Choroid plexus epithelial cell (primary cell): ENCODE data around the gene DTL.

Experiments used
- DNase-seq: peaks from one replicate; pipeline ENCODE4 v3.0.0-alpha.2; 2010; ENCODE audit warnings: low read depth
- H3K4me3 ChIP-seq: 2 replicates; pipeline ENCODE4 v1.5.1; 2011; ENCODE audit warnings: low read depth, mild to moderate bottlenecking, control low read depth, low read length, moderate library complexity
- TF ChIP-seq, protein P1 (sequence below): conservative IDR thresholded peaks from 2 replicates; pipeline ENCODE4 v1.5.1; 2011; ENCODE audit warnings: low read depth, mild to moderate bottlenecking, control low read depth, inconsistent platforms, low read length, moderate library complexity

DTL gene

DNA sequence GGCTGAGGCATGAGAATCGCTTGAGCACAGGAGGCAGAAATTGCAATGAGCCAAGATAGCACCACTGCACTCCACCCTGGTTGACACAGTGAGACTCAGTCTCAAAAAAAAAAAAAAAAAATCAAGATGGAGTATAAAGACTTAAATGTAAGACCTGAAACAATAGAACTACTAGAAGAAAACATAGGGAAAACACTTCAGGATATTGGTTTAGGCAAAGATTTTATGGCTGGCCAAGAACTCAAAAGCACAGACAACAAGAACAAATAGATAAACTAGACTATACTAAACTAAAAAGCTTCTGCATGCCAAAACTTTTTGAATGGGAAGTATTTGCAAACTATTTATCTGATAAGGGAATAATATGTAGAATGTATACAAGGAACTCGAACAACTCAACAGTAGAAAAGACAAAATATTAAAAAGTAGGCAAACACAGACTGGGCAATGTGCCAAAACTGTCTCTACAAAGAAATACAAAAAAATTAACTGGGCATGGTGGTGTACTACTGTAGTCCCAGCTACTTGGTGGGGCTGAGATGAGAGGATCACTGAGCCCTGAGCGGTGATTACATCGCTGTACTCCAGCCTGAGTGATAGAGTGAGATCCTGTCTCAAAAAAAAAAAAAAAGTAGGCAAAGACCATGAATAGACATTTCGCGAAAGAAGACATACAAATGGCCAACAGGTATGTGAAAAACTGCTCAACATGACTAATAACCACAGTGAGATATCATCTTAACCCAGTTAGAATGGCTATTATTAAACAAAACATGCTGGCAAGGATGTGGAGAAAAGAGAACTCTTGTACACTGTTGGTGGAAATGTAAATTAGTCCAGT, 25.3 kb downstream of the DTL start:
- TF ChIP-seq, protein P1, sequence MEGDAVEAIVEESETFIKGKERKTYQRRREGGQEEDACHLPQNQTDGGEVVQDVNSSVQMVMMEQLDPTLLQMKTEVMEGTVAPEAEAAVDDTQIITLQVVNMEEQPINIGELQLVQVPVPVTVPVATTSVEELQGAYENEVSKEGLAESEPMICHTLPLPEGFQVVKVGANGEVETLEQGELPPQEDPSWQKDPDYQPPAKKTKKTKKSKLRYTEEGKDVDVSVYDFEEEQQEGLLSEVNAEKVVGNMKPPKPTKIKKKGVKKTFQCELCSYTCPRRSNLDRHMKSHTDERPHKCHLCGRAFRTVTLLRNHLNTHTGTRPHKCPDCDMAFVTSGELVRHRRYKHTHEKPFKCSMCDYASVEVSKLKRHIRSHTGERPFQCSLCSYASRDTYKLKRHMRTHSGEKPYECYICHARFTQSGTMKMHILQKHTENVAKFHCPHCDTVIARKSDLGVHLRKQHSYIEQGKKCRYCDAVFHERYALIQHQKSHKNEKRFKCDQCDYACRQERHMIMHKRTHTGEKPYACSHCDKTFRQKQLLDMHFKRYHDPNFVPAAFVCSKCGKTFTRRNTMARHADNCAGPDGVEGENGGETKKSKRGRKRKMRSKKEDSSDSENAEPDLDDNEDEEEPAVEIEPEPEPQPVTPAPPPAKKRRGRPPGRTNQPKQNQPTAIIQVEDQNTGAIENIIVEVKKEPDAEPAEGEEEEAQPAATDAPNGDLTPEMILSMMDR: no peak

DNA sequence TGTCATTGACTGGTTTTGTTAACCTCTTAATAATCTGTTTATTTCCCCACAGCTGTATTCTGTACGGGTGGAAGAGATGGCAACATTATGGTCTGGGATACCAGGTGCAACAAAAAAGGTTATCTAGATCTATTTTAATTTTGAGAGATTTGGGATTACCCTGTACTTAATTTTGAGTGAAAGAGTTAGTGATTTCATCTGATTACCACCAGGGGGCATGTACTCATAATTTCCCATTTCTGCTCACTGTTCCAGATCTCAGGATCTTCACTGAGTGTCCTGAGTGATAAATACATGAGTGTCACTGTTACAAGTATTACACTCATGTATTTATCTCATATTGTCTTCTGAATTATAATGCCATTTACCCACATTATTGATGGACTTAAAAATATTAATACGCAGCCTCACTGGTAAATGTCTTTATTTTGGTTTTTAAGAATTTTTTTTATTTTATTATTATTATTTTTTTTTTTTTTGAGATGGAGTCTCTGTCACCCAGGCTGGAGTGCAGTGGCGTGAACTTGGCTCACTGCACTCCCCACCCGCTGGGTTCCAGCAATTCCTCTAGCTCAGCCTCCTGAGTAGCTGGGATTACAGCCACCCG, 27.4 kb downstream of the DTL start:
- DNase-seq: peak; percentile 67
- H3K4me3 ChIP-seq: no peak overlapping the region
- TF ChIP-seq, protein P1: peak; percentile 62

More for the DNA sequence above, 25.3 kb downstream of the DTL start:
- H3K4me3 ChIP-seq: no peak overlapping the region
- DNase-seq: no peak

DNA sequence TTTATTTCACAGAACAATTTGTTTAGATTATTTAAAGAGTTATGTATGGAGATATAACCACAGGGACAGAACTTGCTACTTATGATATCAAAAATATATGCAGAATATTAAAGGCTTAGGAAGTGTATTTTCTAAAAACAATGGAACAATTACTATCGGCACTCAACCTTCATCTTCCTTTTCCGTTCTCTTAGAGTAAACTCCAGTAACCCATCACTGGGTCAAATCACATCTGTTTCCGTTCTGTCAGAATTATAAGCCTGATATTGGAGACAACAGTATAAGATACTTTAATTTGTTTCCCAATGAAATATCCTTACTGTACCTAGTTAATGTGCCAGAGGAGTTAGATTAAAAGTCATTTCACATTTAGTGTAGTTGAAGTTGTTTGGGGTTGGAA, 32.2 kb downstream of the DTL start:
- TF ChIP-seq, protein P1: no peak
- no peak overlapping the region for H3K4me3 ChIP-seq
- no peak for DNase-seq

DNA sequence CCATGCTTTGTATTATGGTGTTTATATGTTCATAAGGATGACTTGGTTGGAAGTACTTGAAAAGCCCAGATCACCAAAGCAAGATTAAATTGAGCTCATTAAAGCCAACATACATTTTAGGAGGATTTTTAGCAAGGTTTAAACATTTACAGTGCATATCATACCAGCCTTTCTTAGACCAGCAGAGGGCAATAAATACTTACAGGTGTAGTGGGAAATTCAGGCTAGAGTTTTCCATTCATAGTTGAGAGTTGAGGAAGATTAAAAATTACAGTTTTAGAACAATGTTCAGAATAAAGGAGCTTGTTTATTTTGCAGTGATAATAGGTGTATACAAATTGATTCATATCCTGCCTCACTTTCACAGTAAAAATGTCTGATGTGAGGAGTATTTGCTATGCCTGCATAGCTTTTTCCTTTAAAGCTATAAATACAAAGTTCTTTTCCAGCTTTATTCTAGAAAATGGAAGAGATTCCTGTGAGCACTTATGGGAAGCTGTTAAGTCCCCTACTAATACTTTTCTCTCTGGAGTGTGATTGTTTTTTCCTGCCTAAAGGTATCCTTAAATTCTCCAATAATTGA, 35.3 kb downstream of the DTL start:
- TF ChIP-seq, protein P1: peak; percentile 71
- DNase-seq: peak; percentile 84
- H3K4me3 ChIP-seq: no peak overlapping the region

DNA sequence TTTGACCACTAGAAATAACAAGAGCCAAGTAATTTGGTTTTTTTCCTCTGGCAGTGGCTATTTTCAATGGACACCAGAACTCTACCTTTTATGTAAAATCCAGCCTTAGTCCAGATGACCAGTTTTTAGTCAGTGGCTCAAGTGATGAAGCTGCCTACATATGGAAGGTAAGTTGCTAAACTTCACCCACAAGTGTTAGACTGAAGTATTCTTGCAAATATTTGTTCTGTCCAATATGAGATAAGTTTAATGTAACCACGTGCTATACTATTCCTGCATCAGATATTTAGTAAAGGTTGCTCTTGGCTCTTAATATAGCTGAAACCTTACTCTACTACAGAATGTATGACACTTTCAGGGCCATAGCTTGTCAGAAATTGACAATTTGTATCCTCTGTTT, 36.5 kb downstream of the DTL start:
- no peak for DNase-seq
- H3K4me3 ChIP-seq: no peak overlapping the region
- TF ChIP-seq, protein P1: no peak

DNA sequence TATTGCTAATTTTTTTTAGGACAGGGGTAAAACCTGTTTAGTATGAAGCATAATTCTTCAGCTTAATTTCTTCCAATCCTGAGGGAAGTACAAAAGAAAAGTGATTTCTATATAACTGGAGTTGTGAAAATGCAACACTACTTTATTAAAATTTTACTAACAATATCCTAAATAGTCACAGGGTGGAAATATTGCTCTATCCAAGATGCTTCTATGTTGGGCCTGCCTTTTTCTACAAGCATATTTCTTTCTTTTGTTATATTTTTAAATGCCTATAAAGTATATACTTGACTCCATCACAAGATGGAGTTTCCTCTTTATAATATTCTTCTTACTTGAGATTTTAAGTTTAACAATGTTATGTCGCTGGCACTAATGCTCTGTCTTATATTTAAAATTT, 37.9 kb downstream of the DTL start:
- peak; percentile 8 for DNase-seq
- no peak overlapping the region for H3K4me3 ChIP-seq
- TF ChIP-seq, protein P1: no peak
